Measurements from ENCODE around the gene CMSS1.

DNA sequence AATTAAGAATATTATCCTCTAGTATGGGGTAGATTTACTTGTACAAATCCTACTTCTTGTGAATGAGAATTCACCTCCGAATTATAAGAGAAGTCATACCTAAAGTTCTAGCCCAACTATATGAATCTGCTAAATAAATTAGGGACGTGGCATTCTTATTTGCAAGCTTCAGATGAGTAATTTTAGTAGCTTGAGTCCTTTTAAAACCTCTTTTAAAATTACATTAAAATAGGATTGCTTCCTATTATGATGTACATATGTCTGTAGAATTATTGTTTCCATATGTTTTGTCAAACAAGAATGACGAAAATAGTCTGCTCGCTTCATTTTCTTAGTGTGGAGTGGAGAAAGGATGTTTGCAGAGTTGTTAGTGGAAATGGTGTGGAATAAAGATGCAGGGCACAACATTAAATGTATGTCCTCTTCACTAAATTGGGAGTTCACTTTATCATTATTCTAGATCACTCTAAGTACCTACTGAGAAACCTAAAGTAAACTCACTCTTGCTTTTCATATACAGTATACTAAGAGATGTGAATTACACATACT, 59.4 kb downstream of the CMSS1 start:
- TF ChIP-seq SIN3A (IDR thresholded peaks at IDR 0.05; ENCODE audit: borderline replicate concordance, insufficient read depth, low read depth, low read length) = no peak
- TF ChIP-seq, protein P1, sequence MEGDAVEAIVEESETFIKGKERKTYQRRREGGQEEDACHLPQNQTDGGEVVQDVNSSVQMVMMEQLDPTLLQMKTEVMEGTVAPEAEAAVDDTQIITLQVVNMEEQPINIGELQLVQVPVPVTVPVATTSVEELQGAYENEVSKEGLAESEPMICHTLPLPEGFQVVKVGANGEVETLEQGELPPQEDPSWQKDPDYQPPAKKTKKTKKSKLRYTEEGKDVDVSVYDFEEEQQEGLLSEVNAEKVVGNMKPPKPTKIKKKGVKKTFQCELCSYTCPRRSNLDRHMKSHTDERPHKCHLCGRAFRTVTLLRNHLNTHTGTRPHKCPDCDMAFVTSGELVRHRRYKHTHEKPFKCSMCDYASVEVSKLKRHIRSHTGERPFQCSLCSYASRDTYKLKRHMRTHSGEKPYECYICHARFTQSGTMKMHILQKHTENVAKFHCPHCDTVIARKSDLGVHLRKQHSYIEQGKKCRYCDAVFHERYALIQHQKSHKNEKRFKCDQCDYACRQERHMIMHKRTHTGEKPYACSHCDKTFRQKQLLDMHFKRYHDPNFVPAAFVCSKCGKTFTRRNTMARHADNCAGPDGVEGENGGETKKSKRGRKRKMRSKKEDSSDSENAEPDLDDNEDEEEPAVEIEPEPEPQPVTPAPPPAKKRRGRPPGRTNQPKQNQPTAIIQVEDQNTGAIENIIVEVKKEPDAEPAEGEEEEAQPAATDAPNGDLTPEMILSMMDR (IDR thresholded peaks at IDR 0.05) = no peak
- no peak for TF ChIP-seq POLR2AphosphoS5 (IDR thresholded peaks at IDR 0.05; ENCODE audit: low read depth, low read length)
- TF ChIP-seq TCF7L2 (IDR thresholded peaks at IDR 0.05; ENCODE audit: low read depth, low read length) = no peak
